ENCODE data around the gene RUNX1.

DNA sequence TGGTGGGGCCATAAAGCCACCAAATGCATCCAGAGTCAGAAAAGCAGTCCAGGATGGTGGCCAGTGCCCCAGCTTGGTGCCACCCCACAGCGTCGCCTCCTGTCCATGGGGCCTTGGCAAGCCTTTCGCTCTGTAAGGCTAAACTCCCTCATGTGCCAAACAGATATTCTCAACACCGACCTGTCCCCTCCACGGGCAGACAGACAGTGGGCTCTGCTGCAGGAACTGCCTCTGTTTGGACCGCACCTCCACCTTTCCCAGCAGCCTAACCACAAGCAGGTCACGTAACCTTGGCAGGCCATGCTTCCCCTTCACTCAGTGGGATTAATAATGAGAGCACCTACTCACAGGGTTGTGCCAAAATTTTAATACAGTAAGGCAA lies 11.7 kb downstream of the RUNX1 start:
- TF ChIP-seq, protein P1, sequence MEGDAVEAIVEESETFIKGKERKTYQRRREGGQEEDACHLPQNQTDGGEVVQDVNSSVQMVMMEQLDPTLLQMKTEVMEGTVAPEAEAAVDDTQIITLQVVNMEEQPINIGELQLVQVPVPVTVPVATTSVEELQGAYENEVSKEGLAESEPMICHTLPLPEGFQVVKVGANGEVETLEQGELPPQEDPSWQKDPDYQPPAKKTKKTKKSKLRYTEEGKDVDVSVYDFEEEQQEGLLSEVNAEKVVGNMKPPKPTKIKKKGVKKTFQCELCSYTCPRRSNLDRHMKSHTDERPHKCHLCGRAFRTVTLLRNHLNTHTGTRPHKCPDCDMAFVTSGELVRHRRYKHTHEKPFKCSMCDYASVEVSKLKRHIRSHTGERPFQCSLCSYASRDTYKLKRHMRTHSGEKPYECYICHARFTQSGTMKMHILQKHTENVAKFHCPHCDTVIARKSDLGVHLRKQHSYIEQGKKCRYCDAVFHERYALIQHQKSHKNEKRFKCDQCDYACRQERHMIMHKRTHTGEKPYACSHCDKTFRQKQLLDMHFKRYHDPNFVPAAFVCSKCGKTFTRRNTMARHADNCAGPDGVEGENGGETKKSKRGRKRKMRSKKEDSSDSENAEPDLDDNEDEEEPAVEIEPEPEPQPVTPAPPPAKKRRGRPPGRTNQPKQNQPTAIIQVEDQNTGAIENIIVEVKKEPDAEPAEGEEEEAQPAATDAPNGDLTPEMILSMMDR (IDR thresholded peaks at IDR 0.05) = no peak
- TF ChIP-seq POLR2A (IDR thresholded peaks at IDR 0.05) = no peak
